Parathyroid adenoma (tissue), 2 donors: ENCODE data around the gene BMP6.

Source experiments
- H2AFZ ChIP-seq: fragments of 300-600 bp; sonication (generic); one replicate; pipeline ENCODE4 v1.7.0; 2017; ENCODE audit warnings: antibody characterized with exemption, mild to moderate bottlenecking
- H3K27ac ChIP-seq: fragments of 300-600 bp; sonication (generic); one replicate; pipeline ENCODE4 v1.7.0; 2017
- H3K27me3 ChIP-seq: fragments of 300-600 bp; sonication (generic); one replicate; pipeline ENCODE4 v1.7.0; 2017; ENCODE audit warnings: low read length; ENCODE audit not compliant: control insufficient read depth, insufficient read depth
- H3K36me3 ChIP-seq: fragments of 300-600 bp; sonication (generic); one replicate; pipeline ENCODE4 v1.7.0; 2017; ENCODE audit warnings: low read length; ENCODE audit not compliant: control insufficient read depth, insufficient read depth
- H3K4me1 ChIP-seq: fragments of 300-600 bp; sonication (generic); one replicate; pipeline ENCODE4 v1.7.0; 2017; ENCODE audit warnings: control low read depth
- H3K4me2 ChIP-seq: fragments of 300-600 bp; sonication (generic); one replicate; pipeline ENCODE4 v1.7.0; 2017; ENCODE audit warnings: low read length
- H3K4me3 ChIP-seq: fragments of 300-600 bp; sonication (generic); one replicate; pipeline ENCODE4 v1.7.0; 2017; ENCODE audit warnings: low read depth, low read length
- H3K79me2 ChIP-seq: fragments of 300-600 bp; sonication (generic); one replicate; pipeline ENCODE4 v1.7.0; 2017; ENCODE audit warnings: control low read depth
- H3K9ac ChIP-seq: fragments of 300-600 bp; sonication (generic); one replicate; pipeline ENCODE4 v1.7.0; 2017; ENCODE audit warnings: mild to moderate bottlenecking
- H3K9me3 ChIP-seq: fragments of 300-600 bp; sonication (generic); one replicate; pipeline ENCODE4 v1.7.0; 2017; ENCODE audit warnings: low read length; ENCODE audit not compliant: control insufficient read depth
- CTCF ChIP-seq: fragments of 300-600 bp; sonication (generic); IDR thresholded peaks from one replicate; pipeline ENCODE4 v1.7.0; 2017; ENCODE audit warnings: antibody characterized with exemption, mild to moderate bottlenecking
- donor health status: primary hyperparathyroidism.

BMP6 gene

GRCh38 chr6:7737867-7738266, 12.0 kb downstream of the BMP6 start:
- Histone ChIP-seq H3K36me3 (no peaks in the 10 kb centered on the region), H3K27ac (no peak overlapping the region), H3K4me2 (no peak overlapping the region), H3K4me1 (no peaks in the 10 kb centered on the region), H3K9me3 (no peaks in the 10 kb centered on the region), H3K4me3 (no peak overlapping the region), H3K27me3 (no peaks in the 10 kb centered on the region), H3K9ac (no peak overlapping the region), H3K79me2 (no peaks in the 10 kb centered on the region), H2AFZ (no peak overlapping the region)
- TF ChIP-seq CTCF: no peak

GRCh38 chr6:7742223-7742785, 16.4 kb downstream of the BMP6 start:
- Histone ChIP-seq H3K79me2 (no peaks in the 10 kb centered on the region), H3K4me1 (no peaks in the 10 kb centered on the region), H3K9me3 (no peaks in the 10 kb centered on the region), H3K27ac (no peak overlapping the region), H3K27me3 (no peaks in the 10 kb centered on the region), H3K4me2 (no peak overlapping the region), H2AFZ (no peak overlapping the region), H3K36me3 (no peaks in the 10 kb centered on the region), H3K4me3 (no peak overlapping the region), H3K9ac (no peak overlapping the region)
- TF ChIP-seq CTCF: no peak

GRCh38 chr6:7745942-7746341, 20.0 kb downstream of the BMP6 start:
- Histone ChIP-seq H3K9me3 (no peaks in the 10 kb centered on the region), H3K79me2 (no peaks in the 10 kb centered on the region), H3K4me1 (no peaks in the 10 kb centered on the region), H3K36me3 (no peaks in the 10 kb centered on the region), H3K9ac (no peak overlapping the region), H3K27me3 (no peaks in the 10 kb centered on the region), H3K27ac (no peak overlapping the region), H3K4me3 (no peak overlapping the region), H3K4me2 (no peak overlapping the region), H2AFZ (no peak overlapping the region)
- no peak for TF ChIP-seq CTCF

GRCh38 chr6:7747016-7747415, 21.1 kb downstream of the BMP6 start:
- no peaks in the 10 kb centered on the region for H3K9me3 ChIP-seq
- H3K4me2 ChIP-seq: no peak overlapping the region
- H3K36me3 ChIP-seq: no peaks in the 10 kb centered on the region
- H2AFZ ChIP-seq: no peak overlapping the region
- no peaks in the 10 kb centered on the region for H3K79me2 ChIP-seq
- H3K27ac ChIP-seq: no peak overlapping the region
- no peak for TF ChIP-seq CTCF
- H3K27me3 ChIP-seq: no peaks in the 10 kb centered on the region
- no peaks in the 10 kb centered on the region for H3K4me1 ChIP-seq
- H3K9ac ChIP-seq: no peak overlapping the region
- no peak overlapping the region for H3K4me3 ChIP-seq

GRCh38 chr6:7747433-7747832, 21.5 kb downstream of the BMP6 start:
- no peaks in the 10 kb centered on the region for H3K79me2 ChIP-seq
- TF ChIP-seq CTCF: no peak

More at GRCh38 chr6:7747433-7747832, 21.5 kb downstream of the BMP6 start:
- Histone ChIP-seq H3K9ac (no peak overlapping the region), H3K4me2 (no peak overlapping the region), H3K9me3 (no peaks in the 10 kb centered on the region), H3K4me1 (no peaks in the 10 kb centered on the region), H3K27ac (no peak overlapping the region), H3K27me3 (no peaks in the 10 kb centered on the region), H3K4me3 (no peak overlapping the region), H3K36me3 (no peaks in the 10 kb centered on the region), H2AFZ (no peak overlapping the region)
